ENCODE results near the gene TTC38.

DNA sequence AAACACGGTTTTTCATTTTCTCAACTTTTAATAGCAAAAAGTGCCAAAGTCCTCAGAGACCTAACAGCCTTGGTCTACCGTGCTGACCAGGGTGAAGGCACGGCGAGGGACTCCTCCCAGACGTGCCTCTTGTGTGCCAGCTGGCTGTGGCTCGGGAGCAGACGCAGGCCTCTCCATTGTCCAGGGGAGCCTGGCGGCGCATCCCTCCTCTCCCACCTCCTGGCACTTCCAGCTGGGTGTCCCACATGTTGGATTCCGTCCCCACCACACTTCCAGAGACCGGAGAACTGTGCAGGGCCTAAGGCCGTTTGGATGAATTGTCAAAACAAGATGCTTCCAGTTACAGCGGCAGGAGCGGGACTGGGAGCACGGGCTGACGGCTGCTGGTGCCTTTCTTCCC is 29.3 kb upstream of the TTC38 start:
- TF ChIP-seq, protein P1, sequence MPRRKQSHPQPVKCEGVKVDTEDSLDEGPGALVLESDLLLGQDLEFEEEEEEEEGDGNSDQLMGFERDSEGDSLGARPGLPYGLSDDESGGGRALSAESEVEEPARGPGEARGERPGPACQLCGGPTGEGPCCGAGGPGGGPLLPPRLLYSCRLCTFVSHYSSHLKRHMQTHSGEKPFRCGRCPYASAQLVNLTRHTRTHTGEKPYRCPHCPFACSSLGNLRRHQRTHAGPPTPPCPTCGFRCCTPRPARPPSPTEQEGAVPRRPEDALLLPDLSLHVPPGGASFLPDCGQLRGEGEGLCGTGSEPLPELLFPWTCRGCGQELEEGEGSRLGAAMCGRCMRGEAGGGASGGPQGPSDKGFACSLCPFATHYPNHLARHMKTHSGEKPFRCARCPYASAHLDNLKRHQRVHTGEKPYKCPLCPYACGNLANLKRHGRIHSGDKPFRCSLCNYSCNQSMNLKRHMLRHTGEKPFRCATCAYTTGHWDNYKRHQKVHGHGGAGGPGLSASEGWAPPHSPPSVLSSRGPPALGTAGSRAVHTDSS (tag by site-specific recombination; IDR thresholded peaks at IDR 0.05), result no peak
- TF ChIP-seq, protein P2, sequence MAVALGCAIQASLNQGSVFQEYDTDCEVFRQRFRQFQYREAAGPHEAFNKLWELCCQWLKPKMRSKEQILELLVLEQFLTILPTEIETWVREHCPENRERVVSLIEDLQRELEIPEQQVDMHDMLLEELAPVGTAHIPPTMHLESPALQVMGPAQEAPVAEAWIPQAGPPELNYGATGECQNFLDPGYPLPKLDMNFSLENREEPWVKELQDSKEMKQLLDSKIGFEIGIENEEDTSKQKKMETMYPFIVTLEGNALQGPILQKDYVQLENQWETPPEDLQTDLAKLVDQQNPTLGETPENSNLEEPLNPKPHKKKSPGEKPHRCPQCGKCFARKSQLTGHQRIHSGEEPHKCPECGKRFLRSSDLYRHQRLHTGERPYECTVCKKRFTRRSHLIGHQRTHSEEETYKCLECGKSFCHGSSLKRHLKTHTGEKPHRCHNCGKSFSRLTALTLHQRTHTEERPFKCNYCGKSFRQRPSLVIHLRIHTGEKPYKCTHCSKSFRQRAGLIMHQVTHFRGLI (tag by site-specific recombination; IDR thresholded peaks at IDR 0.05), result no peak
- TF ChIP-seq ZBTB20 (tag by site-specific recombination; IDR thresholded peaks at IDR 0.05) (no peak), SP2 (tag by site-specific recombination; IDR thresholded peaks at IDR 0.05) (no peak), ZNF292 (tag by site-specific recombination; IDR thresholded peaks at IDR 0.05; ENCODE audit: borderline replicate concordance, low read depth) (no peak), PRDM1 (tag by site-specific recombination; IDR thresholded peaks at IDR 0.05) (no peak), ZNF830 (tag by site-specific recombination; IDR thresholded peaks at IDR 0.05; ENCODE audit: low read depth) (no peak), BCL11A (tag by site-specific recombination; IDR thresholded peaks at IDR 0.05; ENCODE audit: low read depth) (no peak), ZNF707 (tag by site-specific recombination; IDR thresholded peaks at IDR 0.05) (no peak)
- TF ChIP-seq, protein P3, sequence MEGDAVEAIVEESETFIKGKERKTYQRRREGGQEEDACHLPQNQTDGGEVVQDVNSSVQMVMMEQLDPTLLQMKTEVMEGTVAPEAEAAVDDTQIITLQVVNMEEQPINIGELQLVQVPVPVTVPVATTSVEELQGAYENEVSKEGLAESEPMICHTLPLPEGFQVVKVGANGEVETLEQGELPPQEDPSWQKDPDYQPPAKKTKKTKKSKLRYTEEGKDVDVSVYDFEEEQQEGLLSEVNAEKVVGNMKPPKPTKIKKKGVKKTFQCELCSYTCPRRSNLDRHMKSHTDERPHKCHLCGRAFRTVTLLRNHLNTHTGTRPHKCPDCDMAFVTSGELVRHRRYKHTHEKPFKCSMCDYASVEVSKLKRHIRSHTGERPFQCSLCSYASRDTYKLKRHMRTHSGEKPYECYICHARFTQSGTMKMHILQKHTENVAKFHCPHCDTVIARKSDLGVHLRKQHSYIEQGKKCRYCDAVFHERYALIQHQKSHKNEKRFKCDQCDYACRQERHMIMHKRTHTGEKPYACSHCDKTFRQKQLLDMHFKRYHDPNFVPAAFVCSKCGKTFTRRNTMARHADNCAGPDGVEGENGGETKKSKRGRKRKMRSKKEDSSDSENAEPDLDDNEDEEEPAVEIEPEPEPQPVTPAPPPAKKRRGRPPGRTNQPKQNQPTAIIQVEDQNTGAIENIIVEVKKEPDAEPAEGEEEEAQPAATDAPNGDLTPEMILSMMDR (tag by site-specific recombination; IDR thresholded peaks at IDR 0.05), result no peak
- TF ChIP-seq, protein P4, sequence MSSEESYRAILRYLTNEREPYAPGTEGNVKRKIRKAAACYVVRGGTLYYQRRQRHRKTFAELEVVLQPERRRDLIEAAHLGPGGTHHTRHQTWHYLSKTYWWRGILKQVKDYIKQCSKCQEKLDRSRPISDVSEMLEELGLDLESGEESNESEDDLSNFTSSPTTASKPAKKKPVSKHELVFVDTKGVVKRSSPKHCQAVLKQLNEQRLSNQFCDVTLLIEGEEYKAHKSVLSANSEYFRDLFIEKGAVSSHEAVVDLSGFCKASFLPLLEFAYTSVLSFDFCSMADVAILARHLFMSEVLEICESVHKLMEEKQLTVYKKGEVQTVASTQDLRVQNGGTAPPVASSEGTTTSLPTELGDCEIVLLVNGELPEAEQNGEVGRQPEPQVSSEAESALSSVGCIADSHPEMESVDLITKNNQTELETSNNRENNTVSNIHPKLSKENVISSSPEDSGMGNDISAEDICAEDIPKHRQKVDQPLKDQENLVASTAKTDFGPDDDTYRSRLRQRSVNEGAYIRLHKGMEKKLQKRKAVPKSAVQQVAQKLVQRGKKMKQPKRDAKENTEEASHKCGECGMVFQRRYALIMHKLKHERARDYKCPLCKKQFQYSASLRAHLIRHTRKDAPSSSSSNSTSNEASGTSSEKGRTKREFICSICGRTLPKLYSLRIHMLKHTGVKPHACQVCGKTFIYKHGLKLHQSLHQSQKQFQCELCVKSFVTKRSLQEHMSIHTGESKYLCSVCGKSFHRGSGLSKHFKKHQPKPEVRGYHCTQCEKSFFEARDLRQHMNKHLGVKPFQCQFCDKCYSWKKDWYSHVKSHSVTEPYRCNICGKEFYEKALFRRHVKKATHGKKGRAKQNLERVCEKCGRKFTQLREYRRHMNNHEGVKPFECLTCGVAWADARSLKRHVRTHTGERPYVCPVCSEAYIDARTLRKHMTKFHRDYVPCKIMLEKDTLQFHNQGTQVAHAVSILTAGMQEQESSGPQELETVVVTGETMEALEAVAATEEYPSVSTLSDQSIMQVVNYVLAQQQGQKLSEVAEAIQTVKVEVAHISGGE (tag by site-specific recombination; conservative IDR thresholded peaks at IDR 0.05; ENCODE audit: low read depth), result no peak
- TF ChIP-seq, protein P5, sequence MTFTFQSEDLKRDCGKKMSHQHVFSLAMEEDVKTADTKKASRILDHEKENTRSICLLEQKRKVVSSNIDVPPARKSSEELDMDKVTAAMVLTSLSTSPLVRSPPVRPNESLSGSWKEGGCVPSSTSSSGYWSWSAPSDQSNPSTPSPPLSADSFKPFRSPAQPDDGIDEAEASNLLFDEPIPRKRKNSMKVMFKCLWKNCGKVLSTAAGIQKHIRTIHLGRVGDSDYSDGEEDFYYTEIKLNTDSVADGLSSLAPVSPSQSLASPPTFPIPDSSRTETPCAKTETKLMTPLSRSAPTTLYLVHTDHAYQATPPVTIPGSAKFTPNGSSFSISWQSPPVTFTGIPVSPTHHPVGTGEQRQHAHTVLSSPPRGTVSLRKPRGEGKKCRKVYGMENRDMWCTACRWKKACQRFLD (tag by site-specific recombination; IDR thresholded peaks at IDR 0.05), result no peak
- TF ChIP-seq, protein P6, sequence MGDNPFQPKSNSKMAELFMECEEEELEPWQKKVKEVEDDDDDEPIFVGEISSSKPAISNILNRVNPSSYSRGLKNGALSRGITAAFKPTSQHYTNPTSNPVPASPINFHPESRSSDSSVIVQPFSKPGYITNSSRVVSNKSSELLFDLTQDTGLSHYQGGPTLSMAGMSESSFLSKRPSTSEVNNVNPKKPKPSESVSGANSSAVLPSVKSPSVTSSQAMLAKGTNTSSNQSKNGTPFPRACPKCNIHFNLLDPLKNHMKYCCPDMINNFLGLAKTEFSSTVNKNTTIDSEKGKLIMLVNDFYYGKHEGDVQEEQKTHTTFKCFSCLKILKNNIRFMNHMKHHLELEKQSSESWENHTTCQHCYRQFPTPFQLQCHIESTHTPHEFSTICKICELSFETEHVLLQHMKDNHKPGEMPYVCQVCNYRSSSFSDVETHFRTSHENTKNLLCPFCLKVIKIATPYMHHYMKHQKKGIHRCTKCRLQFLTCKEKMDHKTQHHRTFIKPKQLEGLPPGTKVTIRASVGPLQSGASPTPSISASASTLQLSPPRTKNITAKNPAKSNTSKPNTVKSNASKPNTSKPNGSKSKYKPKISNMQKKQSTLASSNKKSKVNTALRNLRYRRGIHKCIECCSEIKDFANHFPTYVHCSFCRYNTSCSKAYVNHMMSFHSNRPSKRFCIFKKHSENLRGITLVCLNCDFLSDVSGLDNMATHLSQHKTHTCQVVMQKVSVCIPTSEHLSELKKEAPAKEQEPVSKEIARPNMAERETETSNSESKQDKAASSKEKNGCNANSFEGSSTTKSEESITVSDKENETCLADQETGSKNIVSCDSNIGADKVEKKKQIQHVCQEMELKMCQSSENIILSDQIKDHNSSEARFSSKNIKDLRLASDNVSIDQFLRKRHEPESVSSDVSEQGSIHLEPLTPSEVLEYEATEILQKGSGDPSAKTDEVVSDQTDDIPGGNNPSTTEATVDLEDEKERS (tag by site-specific recombination; IDR thresholded peaks at IDR 0.05), result no peak
